Measurements from ENCODE around the gene C17orf107.

The C17orf107 gene

GRCh38 chr17:4937553-4937952, 38.2 kb downstream of the C17orf107 start:
- DNase-seq (ENCODE audit: low spot score) = no peak

GRCh38 chr17:4938069-4938491, 38.7 kb downstream of the C17orf107 start:
- DNase-seq (ENCODE audit: low spot score) = no peak

GRCh38 chr17:4938688-4939545, 39.6 kb downstream of the C17orf107 start:
- DNase-seq (ENCODE audit: low spot score) = no peak

- no peak for DNase-seq (ENCODE audit: low spot score)
Measured at GRCh38 chr17:4939546-4939795, 40.1 kb downstream of the C17orf107 start.

GRCh38 chr17:4939796-4940554, 40.6 kb downstream of the C17orf107 start, which contains the start of the genes RNF167 and SLC25A11:
RNF167 (plus strand) TSS chr17:4940268; CDS start chr17:4940910, 642 bp downstream.
SLC25A11 (minus strand) TSS chr17:4940046; CDS start chr17:4939910, 136 bp downstream.
- DNase-seq (ENCODE audit: low spot score) = peak; percentile 98

- DNase-seq (ENCODE audit: low spot score) = peak; percentile 77
Measured at GRCh38 chr17:4940555-4941318, 41.4 kb downstream of the C17orf107 start.

GRCh38 chr17:4941319-4941610, 41.9 kb downstream of the C17orf107 start:
- DNase-seq (ENCODE audit: low spot score) = no peak

GRCh38 chr17:4942760-4943508, 43.6 kb downstream of the C17orf107 start:
- no peak for DNase-seq (ENCODE audit: low spot score)

GRCh38 chr17:4944163-4944553, 44.8 kb downstream of the C17orf107 start:
- DNase-seq (ENCODE audit: low spot score) = no peak

- DNase-seq (ENCODE audit: low spot score) = no peak
Measured at GRCh38 chr17:4944554-4945175, 45.3 kb downstream of the C17orf107 start.

- DNase-seq (ENCODE audit: low spot score) = peak; percentile 92
Measured at GRCh38 chr17:4945176-4945943, 46.0 kb downstream of the C17orf107 start.

GRCh38 chr17:4945944-4946280, 46.6 kb downstream of the C17orf107 start:
- no peak for DNase-seq (ENCODE audit: low spot score)

GRCh38 chr17:4946312-4946976, 47.1 kb downstream of the C17orf107 start:
- no peak for DNase-seq (ENCODE audit: low spot score)

- no peak for DNase-seq (ENCODE audit: low spot score)
Measured at GRCh38 chr17:4947010-4947410, 47.7 kb downstream of the C17orf107 start.

- peak; percentile 60 for DNase-seq (ENCODE audit: low spot score)
Measured at GRCh38 chr17:4947411-4948165, 48.3 kb downstream of the C17orf107 start.

- DNase-seq (ENCODE audit: low spot score) = peak; percentile 94
Measured at GRCh38 chr17:4948166-4948930, 49.0 kb downstream of the C17orf107 start, which contains the start of gene PFN1. PFN1 (minus strand) TSS chr17:4948530; CDS start chr17:4948394, 136 bp downstream.

GRCh38 chr17:4948931-4949320, 49.6 kb downstream of the C17orf107 start:
- peak; percentile 96 for DNase-seq (ENCODE audit: low spot score)

GRCh38 chr17:4949321-4950074, 50.2 kb downstream of the C17orf107 start:
- DNase-seq (ENCODE audit: low spot score) = peak; percentile 78

Data from AG08396 (cell line).